ENCODE measurements around the gene RNF13. TPM values are rescaled to one million over a fixed set of nuclear protein-coding genes. Genes with fewer than 3 reads are reported as not detected.

Gene RNF13
- total and polyA plus RNA-seq, 9 donors, result 29.3 to 43.7 (median 33.5) TPM

DNA sequence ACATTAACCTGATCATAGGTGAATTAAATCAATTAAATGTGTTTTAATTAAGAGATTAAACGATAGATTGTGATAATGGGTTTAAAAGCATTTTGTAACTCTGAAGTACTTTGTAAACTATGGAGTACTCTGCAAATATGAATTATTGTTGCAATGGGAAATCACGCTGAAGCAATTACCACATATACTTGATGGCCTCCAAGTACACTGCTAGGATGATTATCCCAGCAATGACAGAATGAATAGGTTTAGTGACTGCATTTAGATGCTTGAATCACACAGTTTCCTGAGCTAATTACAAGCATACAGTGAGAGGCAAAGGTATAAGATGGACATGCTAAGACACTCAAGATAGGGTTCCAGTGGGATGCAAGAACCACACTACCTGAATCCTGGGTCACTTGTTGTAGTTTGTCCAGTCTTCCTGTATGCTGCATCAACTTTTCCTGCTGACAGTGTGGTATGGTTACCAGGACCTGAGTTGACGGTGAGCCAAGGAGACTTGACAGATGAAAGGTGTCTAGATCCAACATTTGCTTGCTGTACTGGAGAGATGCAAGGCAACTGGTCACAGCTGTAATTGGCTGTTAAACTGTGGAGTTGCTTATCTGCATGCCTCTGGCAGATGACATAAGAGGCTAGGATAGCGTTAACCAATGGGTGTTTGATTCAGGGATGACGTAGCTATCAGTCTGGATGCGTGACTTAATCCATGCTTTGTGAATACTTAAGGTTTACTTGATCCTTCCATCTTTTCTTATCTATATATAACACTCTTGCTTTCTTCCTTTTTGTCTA is 38.0 kb downstream of the RNF13 start:
- 94% methylated on average over 3 of the region's 6 CpGs for WGBS (ENCODE audit: insufficient coverage)
- no peak for DNase-seq
- Histone ChIP-seq H3K4me3 (ENCODE audit: low read length) (no peak overlapping the region), H3K27me3 (ENCODE audit: control insufficient read depth, insufficient read depth, low read length) (no peaks in the 10 kb centered on the region), H3K27ac (ENCODE audit: low read length) (no peak overlapping the region), H3K9me3 (replicated peaks; ENCODE audit: control insufficient read depth, low read depth, low read length) (no peaks in the 10 kb centered on the region), H3K36me3 (ENCODE audit: control insufficient read depth, insufficient read depth, low read length) (peaks cover 15% of the 10 kb centered on the region), H3K4me1 (ENCODE audit: control insufficient read depth, insufficient read depth, low read length) (no peaks in the 10 kb centered on the region)

GRCh38 chr3:149858911-149859310 is 45.9 kb downstream of the RNF13 start:
- Histone ChIP-seq H3K4me3 (ENCODE audit: low read length) (no peak overlapping the region), H3K9me3 (replicated peaks; ENCODE audit: control insufficient read depth, low read depth, low read length) (no peaks in the 10 kb centered on the region), H3K27ac (ENCODE audit: low read length) (no peak overlapping the region), H3K27me3 (ENCODE audit: control insufficient read depth, insufficient read depth, low read length) (no peaks in the 10 kb centered on the region), H3K4me1 (ENCODE audit: control insufficient read depth, insufficient read depth, low read length) (no peaks in the 10 kb centered on the region), H3K36me3 (ENCODE audit: control insufficient read depth, insufficient read depth, low read length) (peaks cover 7% of the 10 kb centered on the region)
- no CpG with 5 or more reads among the region's 2 CpGs for WGBS (ENCODE audit: insufficient coverage)
- no peak for DNase-seq

DNA sequence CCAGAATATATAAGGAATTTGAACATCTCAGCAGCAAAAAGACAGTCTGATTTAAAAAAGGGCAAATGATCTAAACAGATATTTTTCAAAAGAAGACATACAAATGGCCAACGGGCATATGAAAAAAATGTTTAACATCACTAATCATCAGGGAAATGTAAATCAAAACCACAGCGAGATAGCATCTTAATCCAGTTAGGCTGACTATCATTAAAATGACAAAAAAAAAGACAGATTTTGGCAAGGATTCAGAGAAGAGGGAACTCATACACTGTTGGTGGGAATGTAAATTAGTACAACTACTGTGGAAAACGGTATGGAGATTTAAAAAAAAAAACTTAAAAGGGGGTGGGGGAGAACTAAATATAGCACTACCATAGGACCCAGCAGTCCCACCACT is 47.9 kb downstream of the RNF13 start:
- Histone ChIP-seq H3K9me3 (replicated peaks; ENCODE audit: control insufficient read depth, low read depth, low read length) (no peaks in the 10 kb centered on the region), H3K4me3 (ENCODE audit: low read length) (no peak overlapping the region), H3K4me1 (ENCODE audit: control insufficient read depth, insufficient read depth, low read length) (no peaks in the 10 kb centered on the region), H3K27me3 (ENCODE audit: control insufficient read depth, insufficient read depth, low read length) (no peaks in the 10 kb centered on the region), H3K36me3 (ENCODE audit: control insufficient read depth, insufficient read depth, low read length) (peaks cover 4% of the 10 kb centered on the region), H3K27ac (ENCODE audit: low read length) (no peak overlapping the region)
- no CpG with 5 or more reads among the region's 3 CpGs for WGBS (ENCODE audit: insufficient coverage)
- DNase-seq, result no peak

DNA sequence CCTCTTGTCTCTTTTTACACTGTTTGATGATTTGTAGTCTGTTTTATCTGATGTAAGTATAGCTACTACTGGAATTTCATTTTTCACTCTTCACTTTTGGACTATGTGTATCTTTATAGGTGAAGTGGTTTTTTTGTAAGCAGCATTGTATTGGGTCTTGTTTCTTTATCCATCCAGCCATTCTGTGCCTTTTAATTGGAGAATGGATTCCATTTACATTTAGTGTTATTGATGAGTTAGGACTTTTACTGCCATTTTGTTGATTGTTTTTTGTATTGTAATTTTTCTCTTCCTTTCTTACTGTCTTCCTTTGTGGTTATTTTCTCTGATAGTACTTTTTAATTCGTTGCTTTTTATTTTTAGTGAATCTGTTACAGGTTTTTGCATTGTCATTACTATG is 54.5 kb downstream of the RNF13 start:
- Histone ChIP-seq H3K9me3 (replicated peaks; ENCODE audit: control insufficient read depth, low read depth, low read length) (peaks cover 5% of the 10 kb centered on the region), H3K27me3 (ENCODE audit: control insufficient read depth, insufficient read depth, low read length) (no peaks in the 10 kb centered on the region), H3K27ac (ENCODE audit: low read length) (no peak overlapping the region), H3K36me3 (ENCODE audit: control insufficient read depth, insufficient read depth, low read length) (peaks cover 4% of the 10 kb centered on the region), H3K4me1 (ENCODE audit: control insufficient read depth, insufficient read depth, low read length) (no peaks in the 10 kb centered on the region), H3K4me3 (ENCODE audit: low read length) (no peak overlapping the region)
- no peak for DNase-seq
- WGBS (ENCODE audit: insufficient coverage), result no CpG with 5 or more reads among the region's 1 CpG

GRCh38 chr3:149871855-149872254 is 58.8 kb downstream of the RNF13 start:
- H3K4me3 ChIP-seq (ENCODE audit: low read length), result no peak overlapping the region
- H3K36me3 ChIP-seq (ENCODE audit: control insufficient read depth, insufficient read depth, low read length), result peaks cover 4% of the 10 kb centered on the region
- DNase-seq, result no peak
- H3K4me1 ChIP-seq (ENCODE audit: control insufficient read depth, insufficient read depth, low read length), result no peaks in the 10 kb centered on the region
- no CpG with 5 or more reads among the region's 3 CpGs for WGBS (ENCODE audit: insufficient coverage)
- H3K9me3 ChIP-seq (replicated peaks; ENCODE audit: control insufficient read depth, low read depth, low read length), result peaks cover 5% of the 10 kb centered on the region
- no peaks in the 10 kb centered on the region for H3K27me3 ChIP-seq (ENCODE audit: control insufficient read depth, insufficient read depth, low read length)
- no peak overlapping the region for H3K27ac ChIP-seq (ENCODE audit: low read length)

- Histone ChIP-seq H3K27me3 (ENCODE audit: control insufficient read depth, insufficient read depth, low read length) (no peaks in the 10 kb centered on the region), H3K36me3 (ENCODE audit: control insufficient read depth, insufficient read depth, low read length) (peaks cover 4% of the 10 kb centered on the region), H3K4me3 (ENCODE audit: low read length) (no peak overlapping the region), H3K4me1 (ENCODE audit: control insufficient read depth, insufficient read depth, low read length) (no peaks in the 10 kb centered on the region), H3K27ac (ENCODE audit: low read length) (no peak overlapping the region), H3K9me3 (replicated peaks; ENCODE audit: control insufficient read depth, low read depth, low read length) (peaks cover under 1% of the 10 kb centered on the region)
- DNase-seq, result no peak
- 100% methylated on average over 2 of the region's 2 CpGs for WGBS (ENCODE audit: insufficient coverage)
These were observed 59.6 kb downstream of the RNF13 start for GRCh38 chr3:149872589-149872988.

DNA sequence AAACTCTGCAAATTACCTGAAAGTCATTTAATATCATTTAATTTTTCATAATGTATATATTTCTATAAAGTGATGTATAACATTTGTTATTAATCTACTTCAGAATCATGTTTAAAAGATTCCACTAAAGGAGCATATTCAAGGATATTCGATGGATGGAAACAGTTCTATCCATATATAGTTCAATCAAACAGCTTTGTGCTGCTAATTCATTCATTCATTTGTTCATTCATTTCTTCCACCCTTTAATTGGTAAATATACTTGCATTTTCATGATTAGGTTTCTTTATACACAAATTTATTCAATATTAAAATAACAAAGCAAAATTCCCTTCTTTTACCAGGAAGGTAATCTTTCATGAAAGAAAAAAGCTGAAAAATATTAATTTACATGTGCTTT is 64.7 kb downstream of the RNF13 start:
- peaks cover 4% of the 10 kb centered on the region for H3K36me3 ChIP-seq (ENCODE audit: control insufficient read depth, insufficient read depth, low read length)
- H3K27ac ChIP-seq (ENCODE audit: low read length), result no peak overlapping the region
- H3K9me3 ChIP-seq (replicated peaks; ENCODE audit: control insufficient read depth, low read depth, low read length), result no peaks in the 10 kb centered on the region
- H3K4me1 ChIP-seq (ENCODE audit: control insufficient read depth, insufficient read depth, low read length), result no peaks in the 10 kb centered on the region
- no peak for DNase-seq
- no CpG with 5 or more reads among the region's 1 CpG for WGBS (ENCODE audit: insufficient coverage)
- no peaks in the 10 kb centered on the region for H3K27me3 ChIP-seq (ENCODE audit: control insufficient read depth, insufficient read depth, low read length)
- H3K4me3 ChIP-seq (ENCODE audit: low read length), result no peak overlapping the region

- Histone ChIP-seq H3K4me1 (ENCODE audit: control insufficient read depth, insufficient read depth, low read length) (no peaks in the 10 kb centered on the region), H3K27me3 (ENCODE audit: control insufficient read depth, insufficient read depth, low read length) (no peaks in the 10 kb centered on the region)
These were observed 66.9 kb downstream of the RNF13 start for GRCh38 chr3:149879872-149880271.

GRCh38 chr3:149881879-149882278 is 68.9 kb downstream of the RNF13 start:
- Histone ChIP-seq H3K4me1 (ENCODE audit: control insufficient read depth, insufficient read depth, low read length) (no peaks in the 10 kb centered on the region), H3K27me3 (ENCODE audit: control insufficient read depth, insufficient read depth, low read length) (no peaks in the 10 kb centered on the region), H3K36me3 (ENCODE audit: control insufficient read depth, insufficient read depth, low read length) (no peaks in the 10 kb centered on the region), H3K27ac (ENCODE audit: low read length) (no peak overlapping the region), H3K9me3 (replicated peaks; ENCODE audit: control insufficient read depth, low read depth, low read length) (peaks cover 3% of the 10 kb centered on the region), H3K4me3 (ENCODE audit: low read length) (no peak overlapping the region)
- DNase-seq, result no peak
- WGBS (ENCODE audit: insufficient coverage), result no CpG with 5 or more reads among the region's 4 CpGs

More at GRCh38 chr3:149879872-149880271, 66.9 kb downstream of the RNF13 start:
- peaks cover 3% of the 10 kb centered on the region for H3K9me3 ChIP-seq (replicated peaks; ENCODE audit: control insufficient read depth, low read depth, low read length)
- no peaks in the 10 kb centered on the region for H3K36me3 ChIP-seq (ENCODE audit: control insufficient read depth, insufficient read depth, low read length)
- no peak overlapping the region for H3K4me3 ChIP-seq (ENCODE audit: low read length)
- WGBS (ENCODE audit: insufficient coverage), result no CpG with 5 or more reads among the region's 2 CpGs
- H3K27ac ChIP-seq (ENCODE audit: low read length), result no peak overlapping the region
- DNase-seq, result peak; percentile 59

- H3K36me3 ChIP-seq (ENCODE audit: control insufficient read depth, insufficient read depth, low read length), result no peaks in the 10 kb centered on the region
- H3K27me3 ChIP-seq (ENCODE audit: control insufficient read depth, insufficient read depth, low read length), result no peaks in the 10 kb centered on the region
- H3K27ac ChIP-seq (ENCODE audit: low read length), result no peak overlapping the region
- DNase-seq, result no peak
- H3K4me3 ChIP-seq (ENCODE audit: low read length), result no peak overlapping the region
- no peaks in the 10 kb centered on the region for H3K4me1 ChIP-seq (ENCODE audit: control insufficient read depth, insufficient read depth, low read length)
- peaks cover 3% of the 10 kb centered on the region for H3K9me3 ChIP-seq (replicated peaks; ENCODE audit: control insufficient read depth, low read depth, low read length)
- WGBS (ENCODE audit: insufficient coverage), result no CpG with 5 or more reads among the region's 1 CpG
These were observed 70.1 kb downstream of the RNF13 start for GRCh38 chr3:149883134-149883533.

All from muscle of leg (tissue), 11 donors.